ENCODE data around the gene TUBA1C. TPM values are rescaled to one million over a fixed set of nuclear protein-coding genes. Genes with fewer than 3 reads are reported as not detected.

The TUBA1C gene
- total and polyA plus RNA-seq, 2 of the 8 experiments (the other 6 are each of a cell fraction or from before 2014, with no cell fraction given), result 504 to 3,101 TPM

DNA sequence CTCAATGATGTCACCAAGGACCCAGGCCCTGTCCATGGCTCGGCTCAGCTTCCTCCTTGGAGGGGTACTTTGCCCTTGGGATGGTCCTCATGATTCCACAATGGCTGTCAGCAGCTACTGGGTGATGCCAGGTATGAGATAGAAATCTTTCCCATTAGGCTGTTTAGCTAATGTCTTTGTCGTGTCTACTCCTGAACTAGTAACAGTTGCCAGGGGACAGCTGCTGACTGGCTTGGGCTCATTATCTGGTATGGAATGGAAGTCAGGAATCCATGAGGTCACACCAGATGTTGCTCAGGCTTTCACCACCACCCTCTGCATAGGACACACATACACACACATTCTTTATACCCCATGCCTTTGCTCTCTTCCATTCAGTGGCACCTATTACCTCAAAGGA, 39.3 kb downstream of the TUBA1C start:
- WGBS, 2 experiments (ENCODE audit: extremely low coverage in 1 of 2, insufficient coverage in 1 of 2, insufficient read length in 1 of 2, insufficient replicate concordance in 2 of 2, low coverage in 1 of 2, low lambda C conversion rate in 2 of 2, missing lambda C conversion rate in 1 of 2), result 75% methylated on average over 2 of the region's 2 CpGs; no CpG with 5 or more reads in 1 of the 2 experiments
- H3K9me3 ChIP-seq (ENCODE audit: insufficient read depth in 2 of 2, low read depth in 1 of 2, low read length in 1 of 2), result no peaks in the 10 kb centered on the region
- H3K23me2 ChIP-seq (ENCODE audit: low read depth, low read length), result no peaks in the 10 kb centered on the region
- H3K4me2 ChIP-seq (ENCODE audit: insufficient read depth in 1 of 2, low read depth in 2 of 2, low read length in 2 of 2), result no peak overlapping the region
- no peak overlapping the region for H3K9ac ChIP-seq (replicated peaks in 1 of 4; ENCODE audit: extremely low read depth in 1 of 4, low read depth in 3 of 4, low read length in 3 of 4)
- no peak overlapping the region for H3K23ac ChIP-seq (ENCODE audit: insufficient read length)
- no peak overlapping the region for H3K27ac ChIP-seq (ENCODE audit: low read depth, low read length)
- no peaks in the 10 kb centered on the region for H4K20me1 ChIP-seq (replicated peaks in 1 of 2; ENCODE audit: control insufficient read depth in 1 of 2, insufficient read depth in 2 of 2, low read length in 2 of 2)
- H3K18ac ChIP-seq (ENCODE audit: extremely low read depth, low read length), result no peak overlapping the region
- H2BK5ac ChIP-seq (ENCODE audit: low read depth, low read length), result no peak overlapping the region
- ChIA-PET CTCF (ENCODE audit: partially characterized antibody) (interaction anchor here (1.0 to 6.3 kb wide), 11 partner anchors 9 to 368 kb away, joined by 3 to 30 read pairs (median 6); partner anchors contain the start of genes PRPH and TROAP), POLR2A (ENCODE audit: partially characterized antibody) (interaction anchor here (0.8 to 2.2 kb wide), 3 partner anchors 8 to 38 kb away, joined by 3 to 6 read pairs (median 5); no protein-coding TSS in a partner anchor)
- H4K8ac ChIP-seq (ENCODE audit: extremely low read depth, insufficient read depth, low read length), result no peak overlapping the region
- no peak overlapping the region for H4K5ac ChIP-seq (ENCODE audit: insufficient read length, low read depth, low read length)
- H3K4me3 ChIP-seq (ENCODE audit: extremely low read depth in 1 of 4, insufficient read depth in 2 of 4, low read depth in 3 of 4, low read length in 4 of 4), result no peak overlapping the region
- H2BK20ac ChIP-seq (ENCODE audit: low read length), result no peak overlapping the region
- H4K91ac ChIP-seq (replicated peaks; ENCODE audit: insufficient read length, low read length), result no peak overlapping the region
- H3K14ac ChIP-seq (ENCODE audit: insufficient read length), result no peak overlapping the region
- no peaks in the 10 kb centered on the region for H3K36me3 ChIP-seq (ENCODE audit: control insufficient read depth in 2 of 4, insufficient read depth in 4 of 4, low read length in 3 of 4)
- FAIRE-seq, result no peak
- no peaks in the 10 kb centered on the region for H3K79me2 ChIP-seq (ENCODE audit: control insufficient read depth in 1 of 2, insufficient read depth in 2 of 2, low read length in 2 of 2)
- no peaks in the 10 kb centered on the region for H3K4me1 ChIP-seq (replicated peaks in 1 of 4; ENCODE audit: control insufficient read depth in 3 of 4, insufficient read depth in 4 of 4, low read length in 3 of 4)
- H2BK12ac ChIP-seq (ENCODE audit: low read depth, low read length), result no peak overlapping the region
- no peak overlapping the region for H3K4ac ChIP-seq (replicated peaks; ENCODE audit: insufficient read length, low read depth, low read length)
- no peaks in the 10 kb centered on the region for H3K79me1 ChIP-seq (ENCODE audit: low read depth, low read length)
- no peak overlapping the region for H2BK120ac ChIP-seq (replicated peaks; ENCODE audit: low read depth, low read length)
- H3K27me3 ChIP-seq (replicated peaks in 1 of 4; ENCODE audit: control insufficient read depth in 3 of 4, extremely low read depth in 1 of 4, insufficient read depth in 3 of 4, low read length in 3 of 4), result no peaks in the 10 kb centered on the region; a peak in 4 of 7 replicates
- no peak overlapping the region for H2AK5ac ChIP-seq (ENCODE audit: low read depth, low read length)
- H3K56ac ChIP-seq (replicated peaks; ENCODE audit: insufficient read length, low read depth, low read length), result no peak overlapping the region
- H2AFZ ChIP-seq (ENCODE audit: low read length), result no peak overlapping the region
- DNase-seq (ENCODE audit: low read depth in 1 of 2, low spot score in 2 of 2), result no peak
- no peak overlapping the region for H2BK15ac ChIP-seq (ENCODE audit: low read length)
- no peak for TF ChIP-seq BACH1 (IDR thresholded peaks at IDR 0.05; ENCODE audit: low read length)

Measured in H1 (cell line).